Esophagus (tissue), 2 donors: ENCODE data around the gene CROCC2. TPM values are rescaled to one million over a fixed set of nuclear protein-coding genes. Genes with fewer than 3 reads are reported as not detected.
A peak's percentile ranks its signal among the peaks of the same experiment; 100 is the strongest.

Experiments
- H3K27ac ChIP-seq, 2 donors: one replicate each; pipeline ENCODE4 v1.5.1; 2013; ENCODE audit warnings: low read depth in 2 of 2, mild to moderate bottlenecking in 2 of 2, inconsistent platforms in 1 of 2, low read length in 1 of 2, moderate library complexity in 1 of 2
- H3K27me3 ChIP-seq, 2 donors: one replicate each; pipeline ENCODE4 v1.6.1; 2013; ENCODE audit warnings: low read length in 2 of 2, control low read depth in 1 of 2, mild to moderate bottlenecking in 1 of 2; ENCODE audit not compliant: insufficient read depth in 2 of 2, control insufficient read depth in 1 of 2
- H3K36me3 ChIP-seq, 2 donors: one replicate each; pipeline ENCODE4 v1.6.1; 2013; ENCODE audit warnings: low read length in 1 of 2; ENCODE audit not compliant: control insufficient read depth in 2 of 2, insufficient read depth in 2 of 2
- H3K4me1 ChIP-seq, 2 donors: one replicate each; pipeline ENCODE4 v1.6.1; 2013; ENCODE audit warnings: low read length in 1 of 2; ENCODE audit not compliant: control insufficient read depth in 2 of 2, insufficient read depth in 2 of 2
- H3K4me3 ChIP-seq, 2 donors: one replicate each; pipeline ENCODE4 v1.5.1; 2013; ENCODE audit warnings: low read length in 2 of 2, mild to moderate bottlenecking in 2 of 2, low read depth in 1 of 2, moderate library complexity in 1 of 2
- H3K9me3 ChIP-seq, 2 donors: one replicate each; pipeline ENCODE4 v1.6.1; 2013; ENCODE audit warnings: mild to moderate bottlenecking in 2 of 2, low read depth in 1 of 2, low read length in 1 of 2, moderate library complexity in 1 of 2; ENCODE audit not compliant: control insufficient read depth in 2 of 2, insufficient read depth in 1 of 2
- WGBS, 2 donors: extraction: QIAGEN DNeasy Blood & Tissue Kit; methylation state at CpG; one replicate each; pipeline ENCODE4 v1.1.7; 2013; 5-methylcytosine and 5-hydroxymethylcytosine counted together
- polyA plus RNA-seq, 2 donors: library from polyadenylated mRNA; stranded (reverse); fragments of 200-250 nt; gene quantifications; one replicate each; pipeline ENCODE4 v1.2.3, GENCODE V29; 2013
- donor health status: healthy with polysubstance abuse.
- donor health status: Bipolar disorder and iron deficiency.

CROCC2 gene
- polyA plus RNA-seq, 2 donors, result 0.12 to 0.16 TPM

GRCh38 chr2:240891492-240892340, 14.4 kb upstream of the CROCC2 start:
- WGBS, 2 donors, result 75 to 79% methylated on average over 20 of the region's 20 CpGs
- Histone ChIP-seq H3K27me3 (no peaks in the 10 kb centered on the region), H3K27ac (peak overlapping the region; percentile 44 to 81), H3K9me3 (no peaks in the 10 kb centered on the region), H3K36me3 (peaks cover 0 to 32% of the 10 kb centered on the region in 2 donors), H3K4me1 (peaks cover 6 to 38% of the 10 kb centered on the region in 2 donors), H3K4me3 (peak overlapping the region; percentile 38 to 82)

GRCh38 chr2:240892356-240892755, 13.8 kb upstream of the CROCC2 start:
- Histone ChIP-seq H3K4me1 (peaks cover 6 to 43% of the 10 kb centered on the region in 2 donors), H3K9me3 (no peaks in the 10 kb centered on the region), H3K27ac (peak overlapping the region; percentile 44 to 99), H3K4me3 (peak overlapping the region; percentile 76 to 82), H3K27me3 (no peaks in the 10 kb centered on the region), H3K36me3 (peaks cover 0 to 28% of the 10 kb centered on the region in 2 donors)
- WGBS, 2 donors, result 54 to 78% methylated on average over 9 of the region's 9 CpGs

DNA sequence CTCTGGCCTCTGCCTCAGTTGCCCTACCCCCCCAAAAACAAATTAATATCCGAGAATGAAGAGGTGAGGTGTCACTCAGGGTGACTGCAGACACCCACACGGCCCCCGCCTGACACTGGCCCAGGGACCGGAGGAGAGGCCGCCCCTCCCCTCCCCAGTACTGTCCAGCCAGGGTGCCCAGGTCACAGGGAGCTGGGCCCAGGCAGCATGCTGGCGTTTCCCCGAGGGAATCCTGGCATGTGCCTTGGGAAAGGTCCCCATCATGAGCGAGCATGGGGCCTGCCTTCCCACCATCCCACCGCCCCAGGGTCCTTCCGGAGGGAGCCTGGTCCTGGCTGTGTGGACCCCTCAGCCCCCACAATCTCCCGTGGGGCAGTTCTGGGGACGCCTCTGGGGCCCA, 13.2 kb upstream of the CROCC2 start:
- no peaks in the 10 kb centered on the region for H3K27me3 ChIP-seq
- H3K9me3 ChIP-seq, result no peaks in the 10 kb centered on the region
- peaks cover 6 to 48% of the 10 kb centered on the region in 2 donors for H3K4me1 ChIP-seq
- H3K36me3 ChIP-seq, result peaks cover 0 to 27% of the 10 kb centered on the region in 2 donors
- H3K4me3 ChIP-seq, result peak overlapping the region; percentile 76 to 82
- WGBS, 2 donors, result 74 to 77% methylated on average over 11 to 12 of the region's 12 CpGs
- peak overlapping the region; percentile 40 to 99 for H3K27ac ChIP-seq

- 34 to 37% methylated on average over 17 of the region's 17 CpGs for WGBS, 2 donors
- H3K27ac ChIP-seq, result peak overlapping the region; percentile 72 to 99
- H3K36me3 ChIP-seq, result peaks cover 0 to 24% of the 10 kb centered on the region in 2 donors
- peak overlapping the region; percentile 76 to 82 for H3K4me3 ChIP-seq
- no peaks in the 10 kb centered on the region for H3K27me3 ChIP-seq
- no peaks in the 10 kb centered on the region for H3K9me3 ChIP-seq
- H3K4me1 ChIP-seq, result peaks cover 6 to 52% of the 10 kb centered on the region in 2 donors
These were observed 12.7 kb upstream of the CROCC2 start for GRCh38 chr2:240893363-240893844.

- H3K4me3 ChIP-seq, result peak overlapping the region; percentile 76 to 82
These were observed 12.1 kb upstream of the CROCC2 start for GRCh38 chr2:240894006-240894405.

DNA sequence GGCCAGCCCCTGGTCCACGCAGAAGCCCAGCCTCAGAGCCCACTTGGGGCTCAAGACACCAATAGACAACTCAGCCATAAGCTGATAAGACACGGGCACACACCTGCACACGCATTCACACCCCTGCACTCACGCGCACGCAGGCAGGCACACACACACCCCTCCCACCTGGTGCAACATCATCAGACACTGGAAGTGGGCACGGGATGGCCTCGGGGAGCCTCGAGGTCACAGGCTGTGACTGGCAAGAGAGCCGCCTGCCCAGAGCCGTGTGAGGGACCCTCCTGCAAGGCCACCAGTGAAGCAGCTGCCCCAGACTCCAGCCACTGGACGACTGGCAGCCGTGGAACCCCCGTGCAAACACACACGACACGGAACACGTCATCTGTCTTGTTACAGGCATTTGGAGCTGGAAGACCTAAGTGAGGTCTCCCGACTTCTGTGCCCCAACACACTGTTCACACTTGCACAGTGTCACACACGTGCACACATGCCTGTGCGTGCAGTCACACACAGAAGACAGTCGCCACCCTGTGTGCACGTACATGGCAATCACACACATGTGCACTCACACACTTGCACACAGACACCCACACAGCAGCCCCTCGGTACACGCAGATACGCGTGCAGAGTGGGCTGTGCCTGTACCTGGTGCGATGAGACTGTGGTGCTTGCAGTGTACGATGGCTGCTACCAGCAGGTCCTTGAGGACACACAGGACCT, 11.1 kb upstream of the CROCC2 start:
- H3K4me3 ChIP-seq, result peak overlapping the region; percentile 76 to 82
- H3K9me3 ChIP-seq, result no peaks in the 10 kb centered on the region
- H3K27me3 ChIP-seq, result no peaks in the 10 kb centered on the region
- peaks cover 0 to 18% of the 10 kb centered on the region in 2 donors for H3K36me3 ChIP-seq
- H3K4me1 ChIP-seq, result peaks cover 14 to 54% of the 10 kb centered on the region in 2 donors
- peak overlapping the region; percentile 95 to 99 for H3K27ac ChIP-seq
- WGBS, 2 donors, result 72 to 81% methylated on average over 28 of the region's 28 CpGs

More at GRCh38 chr2:240894006-240894405, 12.1 kb upstream of the CROCC2 start:
- H3K4me1 ChIP-seq, result peaks cover 9 to 56% of the 10 kb centered on the region in 2 donors
- no peaks in the 10 kb centered on the region for H3K27me3 ChIP-seq
- WGBS, 2 donors, result 65 to 68% methylated on average over 9 of the region's 9 CpGs
- peak overlapping the region; percentile 72 to 99 for H3K27ac ChIP-seq
- no peaks in the 10 kb centered on the region for H3K9me3 ChIP-seq
- H3K36me3 ChIP-seq, result peaks cover 0 to 23% of the 10 kb centered on the region in 2 donors

DNA sequence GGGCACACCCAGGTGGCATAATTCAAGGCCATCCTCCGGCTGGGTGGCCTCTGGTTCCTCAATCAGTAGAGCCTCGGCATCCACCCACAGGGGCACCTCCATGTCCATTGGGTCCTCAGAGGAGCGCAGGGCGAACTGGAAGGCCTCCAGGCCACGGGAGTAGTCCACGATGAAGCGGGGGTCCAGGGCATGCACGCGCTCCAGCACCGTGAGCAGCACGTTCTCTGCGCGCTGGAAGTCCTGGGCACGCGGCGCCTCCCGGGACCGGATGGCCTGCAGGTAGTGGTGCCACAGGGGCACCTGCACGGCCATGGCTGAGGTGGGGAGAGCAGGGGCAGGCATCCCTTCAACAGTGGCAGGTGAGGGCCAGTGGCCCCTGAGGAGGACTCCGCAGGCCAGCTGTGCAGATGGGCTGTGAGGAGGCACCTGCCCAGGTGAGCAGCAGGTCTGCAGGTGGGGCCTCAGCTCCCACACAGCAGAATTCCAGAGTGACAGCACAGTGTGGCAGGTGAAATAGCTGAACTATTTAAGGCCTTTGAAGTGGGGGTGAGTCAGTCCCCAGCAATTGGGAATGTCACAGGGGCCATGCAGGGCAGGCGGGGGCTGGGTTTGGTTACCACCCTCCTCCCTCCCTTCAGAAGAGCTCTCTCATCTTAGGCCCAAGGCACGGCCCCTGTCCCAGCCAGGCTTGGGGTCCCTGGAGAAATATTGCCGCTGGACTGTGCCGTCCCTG, 10.3 kb upstream of the CROCC2 start, which contains the start of gene MAB21L4:
Gene MAB21L4, minus strand, starts transcription at position 501 of the 733 bp plus-strand sequence. Its CDS starts 159 bp downstream, at position 342.
- peaks cover 0 to 14% of the 10 kb centered on the region in 2 donors for H3K36me3 ChIP-seq
- H3K4me3 ChIP-seq, result peak within 1 kb of the TSS; percentile 76 to 82
- H3K27me3 ChIP-seq, result no peaks in the 10 kb centered on the region
- peaks cover 9 to 48% of the 10 kb centered on the region in 2 donors for H3K4me1 ChIP-seq
- peak within 1 kb of the TSS; percentile 95 to 99 for H3K27ac ChIP-seq
- 67 to 74% methylated on average over 24 of the region's 24 CpGs for WGBS, 2 donors
- no peaks in the 10 kb centered on the region for H3K9me3 ChIP-seq

DNA sequence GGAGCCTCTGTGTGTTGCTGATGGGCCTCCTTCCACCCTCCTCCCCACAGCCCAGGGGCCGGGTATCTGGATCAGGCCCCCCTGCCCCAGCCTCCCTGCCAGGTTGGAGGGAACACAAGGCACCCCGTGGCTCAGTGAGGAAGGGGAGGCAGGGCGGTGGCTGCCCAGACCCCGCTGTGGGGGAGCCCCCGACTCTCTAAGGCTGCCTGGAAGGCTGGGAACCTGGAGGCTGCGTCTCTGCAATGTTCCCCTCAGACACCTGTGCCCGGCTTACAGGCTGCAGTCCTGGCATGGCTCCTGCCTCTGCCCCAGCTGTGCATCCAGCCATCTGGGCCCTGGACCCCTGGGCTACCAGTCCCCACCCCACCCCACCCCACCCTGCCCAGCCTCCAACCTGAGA, 9.7 kb upstream of the CROCC2 start:
- 40 to 50% methylated on average over 6 to 7 of the region's 7 CpGs for WGBS, 2 donors
- H3K9me3 ChIP-seq, result no peaks in the 10 kb centered on the region
- peaks cover 8 to 43% of the 10 kb centered on the region in 2 donors for H3K4me1 ChIP-seq
- no peaks in the 10 kb centered on the region for H3K27me3 ChIP-seq
- peak overlapping the region; percentile 95 to 99 for H3K27ac ChIP-seq
- H3K4me3 ChIP-seq, result peak overlapping the region; percentile 76 to 82
- peaks cover 0 to 14% of the 10 kb centered on the region in 2 donors for H3K36me3 ChIP-seq
